ENCODE measurements around the gene NAA16. TPM values are rescaled to one million over a fixed set of nuclear protein-coding genes. Genes with fewer than 3 reads are reported as not detected.
A peak's percentile ranks its signal among the peaks of the same experiment; 100 is the strongest.

Gene NAA16
- total RNA-seq, result 10.1 and 13.7 TPM in 2 replicates

GRCh38 chr13:41310963-41311405, at the start of gene NAA16:
TSS of gene NAA16 (plus strand) at chr13:41311267. CDS start at chr13:41311529, 262 bp downstream.
- peak; percentile 50 for DNase-seq (ENCODE audit: low read depth)
- Histone ChIP-seq H3K27me3 (ENCODE audit: control insufficient read depth, insufficient read depth, low read length) (no peaks in the 10 kb centered on the region), H3K36me3 (ENCODE audit: control insufficient read depth, insufficient read depth, low read length) (no peaks in the 10 kb centered on the region), H3K4me3 (ENCODE audit: low read depth, low read length) (peak within 1 kb of the TSS; percentile 95)
- no peak for TF ChIP-seq CTCF (IDR thresholded peaks at IDR 0.05; ENCODE audit: insufficient read depth, low read length, poor library complexity, severe bottlenecking)

- DNase-seq (ENCODE audit: low read depth), result peak; percentile 53
- no peak for TF ChIP-seq CTCF (IDR thresholded peaks at IDR 0.05; ENCODE audit: insufficient read depth, low read length, poor library complexity, severe bottlenecking)
- peak within 1 kb of the TSS; percentile 85 for H3K4me3 ChIP-seq (ENCODE audit: low read depth, low read length)
- no peaks in the 10 kb centered on the region for H3K36me3 ChIP-seq (ENCODE audit: control insufficient read depth, insufficient read depth, low read length)
- no peaks in the 10 kb centered on the region for H3K27me3 ChIP-seq (ENCODE audit: control insufficient read depth, insufficient read depth, low read length)
Measured at GRCh38 chr13:41263261-41263971, 47.7 kb upstream of the NAA16 start, which contains the start of gene MTRF1. TSS of gene MTRF1 (minus strand) at chr13:41263576. CDS start at chr13:41260907, 2,669 bp downstream.

GRCh38 chr13:41267106-41267505, 44.0 kb upstream of the NAA16 start:
- H3K4me3 ChIP-seq (ENCODE audit: low read depth, low read length), result no peak overlapping the region
- H3K27me3 ChIP-seq (ENCODE audit: control insufficient read depth, insufficient read depth, low read length), result no peaks in the 10 kb centered on the region
- no peaks in the 10 kb centered on the region for H3K36me3 ChIP-seq (ENCODE audit: control insufficient read depth, insufficient read depth, low read length)
- TF ChIP-seq CTCF (IDR thresholded peaks at IDR 0.05; ENCODE audit: insufficient read depth, low read length, poor library complexity, severe bottlenecking), result no peak
- DNase-seq (ENCODE audit: low read depth), result no peak

GRCh38 chr13:41268764-41269163, 42.3 kb upstream of the NAA16 start:
- Histone ChIP-seq H3K4me3 (ENCODE audit: low read depth, low read length) (no peak overlapping the region), H3K36me3 (ENCODE audit: control insufficient read depth, insufficient read depth, low read length) (no peaks in the 10 kb centered on the region), H3K27me3 (ENCODE audit: control insufficient read depth, insufficient read depth, low read length) (no peaks in the 10 kb centered on the region)
- DNase-seq (ENCODE audit: low read depth), result no peak
- no peak for TF ChIP-seq CTCF (IDR thresholded peaks at IDR 0.05; ENCODE audit: insufficient read depth, low read length, poor library complexity, severe bottlenecking)

- H3K36me3 ChIP-seq (ENCODE audit: control insufficient read depth, insufficient read depth, low read length), result no peaks in the 10 kb centered on the region
- no peak overlapping the region for H3K4me3 ChIP-seq (ENCODE audit: low read depth, low read length)
- no peaks in the 10 kb centered on the region for H3K27me3 ChIP-seq (ENCODE audit: control insufficient read depth, insufficient read depth, low read length)
- DNase-seq (ENCODE audit: low read depth), result no peak
- no peak for TF ChIP-seq CTCF (IDR thresholded peaks at IDR 0.05; ENCODE audit: insufficient read depth, low read length, poor library complexity, severe bottlenecking)
Measured at GRCh38 chr13:41271456-41272285, 39.4 kb upstream of the NAA16 start.
